Karpas-422 (cell line): ENCODE data around the gene ISCU. TPM values are rescaled to one million over a fixed set of nuclear protein-coding genes. Genes with fewer than 3 reads are reported as not detected.

ENCODE experiments used
- DNase-seq: peaks from one replicate; pipeline ENCODE4 v3.0.0-alpha.2; 2015
- H2AFZ ChIP-seq: fragments of 200-600 bp; sonication (generic); 2 replicates; pipeline ENCODE4 v1.6.1; 2014; ENCODE audit warnings: antibody characterized with exemption, low read length, mixed read lengths
- H3K27ac ChIP-seq: fragments of 200-600 bp; sonication (generic); 2 replicates; pipeline ENCODE4 v1.5.1; 2014; ENCODE audit warnings: mild to moderate bottlenecking, low read length, moderate library complexity
- H3K27me3 ChIP-seq: fragments of 200-600 bp; sonication (generic); 2 replicates; pipeline ENCODE4 v1.6.1; 2014; ENCODE audit warnings: low read length, mixed read lengths
- H3K36me3 ChIP-seq: fragments of 200-600 bp; sonication (generic); 2 replicates; pipeline ENCODE4 v1.6.1; 2014; ENCODE audit warnings: low read length, mixed read lengths; ENCODE audit not compliant: insufficient read depth
- H3K4me1 ChIP-seq: fragments of 200-600 bp; sonication (generic); 2 replicates; pipeline ENCODE4 v1.6.1; 2014; ENCODE audit warnings: mild to moderate bottlenecking, low read length, mixed read lengths
- H3K4me2 ChIP-seq: fragments of 200-600 bp; sonication (generic); 2 replicates; pipeline ENCODE4 v1.6.1; 2014; ENCODE audit warnings: low read length, low read depth, mild to moderate bottlenecking; ENCODE audit not compliant: poor library complexity, severe bottlenecking
- H3K4me3 ChIP-seq: fragments of 200-600 bp; sonication (generic); 2 replicates; pipeline ENCODE4 v1.5.1; 2014; ENCODE audit warnings: mild to moderate bottlenecking, antibody characterized with exemption, low read length, mixed read lengths
- H3K79me2 ChIP-seq: fragments of 200-600 bp; sonication (generic); 2 replicates; pipeline ENCODE4 v1.6.1; 2014; ENCODE audit warnings: mild to moderate bottlenecking, low read length, mixed read lengths
- H3K9ac ChIP-seq: fragments of 200-600 bp; sonication (generic); 2 replicates; pipeline ENCODE4 v1.6.0; 2014; ENCODE audit warnings: low read length
- H3K9me2 ChIP-seq: fragments of 200-600 bp; sonication (generic), shearing (Covaris generic); replicated peaks from 2 replicates; pipeline ENCODE4 v1.6.0; 2014; ENCODE audit warnings: mild to moderate bottlenecking, low read length, moderate library complexity; ENCODE audit not compliant: insufficient read depth
- H3K9me3 ChIP-seq: fragments of 300-700, 200-600 bp; sonication (generic); 2 replicates; pipeline ENCODE4 v1.6.1; 2014; ENCODE audit warnings: low read length, mixed read lengths
- H4K20me1 ChIP-seq: fragments of 200-600 bp; sonication (generic); 2 replicates; pipeline ENCODE4 v1.6.1; 2014; ENCODE audit warnings: mild to moderate bottlenecking, antibody characterized with exemption, low read length, low read depth; ENCODE audit not compliant: insufficient read depth
- total RNA-seq: library from RNA; depleted of rRNA; stranded (reverse); fragments of >200 nt; shearing (Covaris generic); gene quantifications from 2 replicates; pipeline ENCODE4 v1.2.3, GENCODE V29; 2014; ENCODE audit warnings: low replicate concordance

The ISCU gene
- total RNA-seq, 1 experiment from 2014 or later: 102 TPM

GRCh38 chr12:108603743-108604142 is 41.3 kb downstream of the ISCU start:
- Histone ChIP-seq H3K9ac (no peak overlapping the region), H3K27me3 (no peaks in the 10 kb centered on the region), H4K20me1 (no peaks in the 10 kb centered on the region), H3K4me3 (no peak overlapping the region), H3K36me3 (no peaks in the 10 kb centered on the region), H3K9me3 (no peaks in the 10 kb centered on the region), H3K4me2 (no peak overlapping the region), H3K9me2 (no peaks in the 10 kb centered on the region), H3K27ac (no peak overlapping the region), H2AFZ (no peak overlapping the region), H3K79me2 (no peaks in the 10 kb centered on the region), H3K4me1 (no peaks in the 10 kb centered on the region)
- DNase-seq: no peak

GRCh38 chr12:108604208-108604941 is 42.0 kb downstream of the ISCU start:
- DNase-seq: no peak
- H3K9ac ChIP-seq: no peak overlapping the region

GRCh38 chr12:108605000-108605689 is 42.7 kb downstream of the ISCU start:
- Histone ChIP-seq H3K79me2 (no peaks in the 10 kb centered on the region), H3K9ac (no peak overlapping the region), H3K9me3 (no peaks in the 10 kb centered on the region), H3K36me3 (no peaks in the 10 kb centered on the region), H3K27me3 (no peaks in the 10 kb centered on the region), H4K20me1 (no peaks in the 10 kb centered on the region), H3K4me3 (no peak overlapping the region), H3K4me2 (no peak overlapping the region), H3K9me2 (no peaks in the 10 kb centered on the region), H3K4me1 (no peaks in the 10 kb centered on the region), H3K27ac (no peak overlapping the region), H2AFZ (no peak overlapping the region)
- DNase-seq: no peak

More at GRCh38 chr12:108604208-108604941, 42.0 kb downstream of the ISCU start:
- H3K4me2 ChIP-seq: no peak overlapping the region
- no peak overlapping the region for H3K4me3 ChIP-seq
- no peak overlapping the region for H2AFZ ChIP-seq
- H3K4me1 ChIP-seq: no peaks in the 10 kb centered on the region
- no peaks in the 10 kb centered on the region for H4K20me1 ChIP-seq
- H3K36me3 ChIP-seq: no peaks in the 10 kb centered on the region
- no peaks in the 10 kb centered on the region for H3K79me2 ChIP-seq
- H3K9me2 ChIP-seq: no peaks in the 10 kb centered on the region
- no peaks in the 10 kb centered on the region for H3K9me3 ChIP-seq
- H3K27me3 ChIP-seq: no peaks in the 10 kb centered on the region
- H3K27ac ChIP-seq: no peak overlapping the region

GRCh38 chr12:108605690-108606406 is 43.5 kb downstream of the ISCU start:
- Histone ChIP-seq H3K27me3 (no peaks in the 10 kb centered on the region), H3K36me3 (no peaks in the 10 kb centered on the region), H3K4me3 (no peak overlapping the region), H3K9me2 (no peaks in the 10 kb centered on the region), H3K27ac (no peak overlapping the region), H3K9me3 (no peaks in the 10 kb centered on the region), H3K4me1 (no peaks in the 10 kb centered on the region), H3K9ac (no peak overlapping the region), H2AFZ (no peak overlapping the region), H4K20me1 (no peaks in the 10 kb centered on the region), H3K4me2 (no peak overlapping the region), H3K79me2 (no peaks in the 10 kb centered on the region)
- DNase-seq: no peak

- Histone ChIP-seq H3K4me2 (no peak overlapping the region), H3K9ac (no peak overlapping the region), H2AFZ (no peak overlapping the region), H3K4me1 (no peaks in the 10 kb centered on the region), H3K27me3 (no peaks in the 10 kb centered on the region), H3K36me3 (no peaks in the 10 kb centered on the region), H4K20me1 (no peaks in the 10 kb centered on the region), H3K27ac (no peak overlapping the region), H3K79me2 (no peaks in the 10 kb centered on the region), H3K4me3 (no peak overlapping the region), H3K9me3 (no peaks in the 10 kb centered on the region), H3K9me2 (no peaks in the 10 kb centered on the region)
- DNase-seq: no peak
Measured at GRCh38 chr12:108606492-108606891, 44.1 kb downstream of the ISCU start.

GRCh38 chr12:108607981-108608600 is 45.7 kb downstream of the ISCU start:
- no peak overlapping the region for H3K4me3 ChIP-seq
- H3K79me2 ChIP-seq: no peaks in the 10 kb centered on the region
- H2AFZ ChIP-seq: no peak overlapping the region
- no peaks in the 10 kb centered on the region for H3K9me3 ChIP-seq
- DNase-seq: no peak
- no peaks in the 10 kb centered on the region; the same call in 1 of the 2 replicates for H3K27me3 ChIP-seq
- H3K9ac ChIP-seq: no peak overlapping the region
- no peaks in the 10 kb centered on the region for H3K4me1 ChIP-seq
- H3K9me2 ChIP-seq: no peaks in the 10 kb centered on the region
- no peaks in the 10 kb centered on the region for H3K36me3 ChIP-seq
- no peak overlapping the region for H3K4me2 ChIP-seq
- H3K27ac ChIP-seq: no peak overlapping the region
- no peaks in the 10 kb centered on the region for H4K20me1 ChIP-seq

- no peaks in the 10 kb centered on the region; the same call in 1 of the 2 replicates for H3K27me3 ChIP-seq
Measured at GRCh38 chr12:108608616-108609015, 46.2 kb downstream of the ISCU start.

More at GRCh38 chr12:108608616-108609015, 46.2 kb downstream of the ISCU start:
- Histone ChIP-seq H4K20me1 (no peaks in the 10 kb centered on the region), H3K9ac (no peak overlapping the region), H3K4me2 (no peak overlapping the region), H3K36me3 (no peaks in the 10 kb centered on the region), H3K27ac (no peak overlapping the region), H3K4me3 (no peak overlapping the region), H3K4me1 (no peaks in the 10 kb centered on the region), H3K9me3 (no peaks in the 10 kb centered on the region), H2AFZ (no peak overlapping the region), H3K79me2 (no peaks in the 10 kb centered on the region), H3K9me2 (no peaks in the 10 kb centered on the region)
- no peak for DNase-seq
